Fibroblast of peridontal ligament (primary cell): Measurements from ENCODE around the gene ECEL1.
"Not testable (repeated sequence)": the region's sequence is repeated elsewhere in the genome, so short reads cannot be mapped to it uniquely, and the experiment has no call there.

ENCODE experiments used
- DNase-seq: peaks from one replicate; pipeline ENCODE4 v3.0.0-alpha.2; 2010; ENCODE audit errors: extremely low read depth

Gene ECEL1

DNA sequence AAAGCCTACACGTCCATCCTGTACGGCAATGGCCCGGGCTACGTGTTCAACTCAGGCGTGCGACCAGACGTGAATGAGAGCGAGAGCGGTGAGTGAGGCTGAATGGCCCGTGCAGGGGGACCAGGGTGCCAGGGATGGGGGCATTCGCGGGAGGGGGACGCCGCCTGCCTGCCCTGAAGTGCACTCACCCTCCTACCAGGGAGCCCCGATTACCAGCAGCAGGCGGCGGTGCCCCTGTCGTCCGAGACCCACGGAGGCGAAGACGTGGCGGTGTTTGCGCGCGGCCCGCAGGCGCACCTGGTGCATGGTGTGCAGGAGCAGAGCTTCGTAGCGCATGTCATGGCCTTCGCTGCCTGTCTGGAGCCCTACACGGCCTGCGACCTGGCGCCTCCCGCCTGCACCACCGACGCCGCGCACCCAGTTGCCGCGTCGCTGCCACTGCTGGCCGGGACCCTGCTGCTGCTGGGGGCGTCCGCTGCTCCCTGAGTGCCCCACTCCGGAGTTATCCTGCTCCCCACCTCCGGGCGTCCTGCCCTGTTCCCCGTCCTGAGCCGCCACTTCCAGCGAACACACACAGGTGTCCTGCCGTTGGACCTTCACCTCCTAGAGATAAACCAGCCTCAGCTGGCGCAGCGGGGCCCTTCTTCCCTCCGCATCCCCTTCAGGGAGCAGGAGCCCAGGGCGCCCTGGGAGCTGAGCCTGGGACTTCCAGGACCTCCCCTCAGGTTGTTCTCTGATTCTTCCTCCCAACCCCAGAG, 28.8 kb downstream of the ECEL1 start:
- no peak for DNase-seq

DNA sequence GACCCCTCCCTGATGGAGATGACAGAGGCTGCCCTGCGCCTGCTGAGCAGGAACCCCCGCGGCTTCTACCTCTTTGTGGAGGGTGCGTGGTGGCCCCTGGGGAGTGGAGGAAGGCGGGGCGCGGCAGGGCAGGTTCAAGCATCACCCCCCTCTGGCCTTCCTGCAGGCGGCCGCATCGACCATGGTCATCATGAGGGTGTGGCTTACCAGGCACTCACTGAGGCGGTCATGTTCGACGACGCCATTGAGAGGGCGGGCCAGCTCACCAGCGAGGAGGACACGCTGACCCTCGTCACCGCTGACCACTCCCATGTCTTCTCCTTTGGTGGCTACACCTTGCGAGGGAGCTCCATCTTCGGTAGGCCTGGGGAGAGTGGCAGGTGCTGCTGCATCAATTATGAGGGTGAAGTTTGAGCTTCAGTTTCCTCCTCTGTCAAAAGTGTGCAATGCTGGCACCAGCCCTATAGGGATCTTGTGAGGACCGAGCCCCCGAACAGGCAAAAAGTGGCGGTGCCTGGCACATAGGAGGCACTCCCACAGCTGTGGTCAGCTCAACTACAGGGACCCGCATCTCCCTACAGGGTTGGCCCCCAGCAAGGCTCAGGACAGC, 29.5 kb downstream of the ECEL1 start:
- DNase-seq, result no peak

DNA sequence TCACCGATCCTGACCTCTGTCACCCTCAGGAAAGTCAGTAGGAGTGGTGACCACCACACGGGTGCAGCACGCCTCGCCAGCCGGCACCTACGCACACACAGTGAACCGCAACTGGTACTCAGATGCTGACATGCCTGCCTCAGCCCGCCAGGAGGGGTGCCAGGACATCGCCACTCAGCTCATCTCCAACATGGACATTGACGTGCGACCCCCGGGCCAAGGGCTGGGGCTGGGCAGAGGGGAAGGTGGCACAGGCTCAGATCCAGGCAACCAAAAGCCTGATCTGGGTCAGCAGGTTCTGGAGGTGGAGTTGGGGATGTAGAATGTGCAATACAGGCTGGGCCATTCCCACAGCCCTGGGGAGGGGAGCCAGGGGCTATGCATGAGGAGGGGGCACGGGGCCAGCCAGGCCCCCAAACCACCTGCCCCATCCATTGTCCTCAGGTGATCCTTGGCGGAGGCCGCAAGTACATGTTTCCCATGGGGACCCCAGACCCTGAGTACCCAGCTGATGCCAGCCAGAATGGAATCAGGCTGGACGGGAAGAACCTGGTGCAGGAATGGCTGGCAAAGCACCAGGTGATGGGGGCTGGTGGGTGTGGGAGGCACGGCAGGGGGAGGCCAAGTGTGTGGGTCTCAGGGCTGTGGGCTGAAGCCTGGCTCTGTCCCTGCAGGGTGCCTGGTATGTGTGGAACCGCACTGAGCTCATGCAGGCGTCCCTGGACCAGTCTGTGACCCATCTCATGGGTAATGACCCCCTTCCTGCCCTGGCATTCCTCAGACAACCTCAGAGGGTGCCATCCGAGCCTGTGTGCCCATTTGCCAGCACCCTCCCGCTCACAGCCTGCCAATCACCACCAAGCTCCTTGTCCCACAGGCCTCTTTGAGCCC, 30.3 kb downstream of the ECEL1 start:
- DNase-seq, result no peak

DNA sequence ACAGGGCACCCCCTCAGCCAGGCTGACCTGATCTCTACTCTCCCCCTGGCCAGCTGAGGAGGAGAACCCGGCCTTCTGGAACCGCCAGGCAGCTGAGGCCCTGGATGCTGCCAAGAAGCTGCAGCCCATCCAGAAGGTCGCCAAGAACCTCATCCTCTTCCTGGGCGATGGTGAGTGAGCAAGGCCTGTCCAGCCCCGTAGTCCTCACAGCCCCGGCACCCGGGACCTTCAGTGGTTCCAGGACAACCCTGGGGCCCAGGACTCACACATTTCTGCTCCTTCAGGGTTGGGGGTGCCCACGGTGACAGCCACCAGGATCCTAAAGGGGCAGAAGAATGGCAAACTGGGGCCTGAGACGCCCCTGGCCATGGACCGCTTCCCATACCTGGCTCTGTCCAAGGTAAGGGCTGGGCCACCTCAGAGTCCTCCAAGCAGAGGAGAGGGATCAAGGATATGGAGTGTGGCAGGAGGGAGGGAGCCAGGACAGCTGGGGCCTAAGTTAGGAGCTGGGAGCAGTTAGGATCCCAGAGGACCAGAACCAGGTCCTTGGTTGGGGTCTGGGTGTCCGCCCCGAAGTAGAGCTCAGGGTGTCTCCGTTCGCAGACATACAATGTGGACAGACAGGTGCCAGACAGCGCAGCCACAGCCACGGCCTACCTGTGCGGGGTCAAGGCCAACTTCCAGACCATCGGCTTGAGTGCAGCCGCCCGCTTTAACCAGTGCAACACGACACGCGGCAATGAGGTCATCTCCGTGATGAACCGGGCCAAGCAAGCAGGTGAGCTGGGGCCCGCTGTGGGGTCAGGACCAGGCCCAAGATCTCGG, 31.1 kb downstream of the ECEL1 start:
- no peak for DNase-seq

DNA sequence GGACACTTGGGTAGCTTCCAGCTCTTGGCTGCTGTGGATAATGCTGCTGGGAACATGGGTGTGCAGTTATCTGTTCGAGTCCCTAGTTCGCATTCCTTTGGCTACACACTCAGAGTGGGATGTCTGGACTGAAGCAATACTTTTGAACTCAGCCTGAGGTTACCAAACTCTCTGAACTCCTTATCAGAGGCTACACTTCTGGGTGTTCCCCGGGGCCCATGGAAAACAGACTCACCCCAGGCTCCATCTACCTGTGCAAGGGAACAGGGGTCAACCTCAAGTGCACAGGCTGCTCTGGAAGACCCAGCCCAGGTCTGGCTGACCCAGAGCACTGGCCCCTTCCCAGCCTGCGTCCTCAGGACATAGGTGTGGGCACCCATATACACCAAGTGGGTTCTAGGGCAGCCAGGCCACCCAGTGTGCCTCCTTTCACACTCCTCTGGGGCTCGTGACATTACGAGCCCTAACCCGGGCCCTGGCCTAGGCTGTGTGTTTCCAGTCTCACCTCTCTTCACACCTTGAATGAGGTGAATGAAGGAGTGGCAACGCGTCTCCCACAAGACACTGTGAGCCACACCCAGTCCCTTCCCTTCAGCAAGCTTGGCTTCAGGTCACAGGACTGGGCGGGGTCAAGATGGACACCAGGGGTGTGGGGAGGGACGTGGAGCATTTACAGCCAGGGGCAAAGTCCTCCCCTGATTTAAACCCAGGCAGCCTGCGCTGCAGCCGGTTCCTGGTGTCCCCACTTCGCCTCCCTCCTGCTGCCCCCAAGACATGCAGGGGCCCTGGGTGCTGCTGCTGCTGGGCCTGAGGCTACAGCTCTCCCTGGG, 32.0 kb downstream of the ECEL1 start, which contains the start of gene ALPI:
Gene ALPI (plus strand): TSS at position 728 of the 830 bp plus-strand sequence. CDS start 47 bp downstream, at position 775.
- no peak for DNase-seq

DNA sequence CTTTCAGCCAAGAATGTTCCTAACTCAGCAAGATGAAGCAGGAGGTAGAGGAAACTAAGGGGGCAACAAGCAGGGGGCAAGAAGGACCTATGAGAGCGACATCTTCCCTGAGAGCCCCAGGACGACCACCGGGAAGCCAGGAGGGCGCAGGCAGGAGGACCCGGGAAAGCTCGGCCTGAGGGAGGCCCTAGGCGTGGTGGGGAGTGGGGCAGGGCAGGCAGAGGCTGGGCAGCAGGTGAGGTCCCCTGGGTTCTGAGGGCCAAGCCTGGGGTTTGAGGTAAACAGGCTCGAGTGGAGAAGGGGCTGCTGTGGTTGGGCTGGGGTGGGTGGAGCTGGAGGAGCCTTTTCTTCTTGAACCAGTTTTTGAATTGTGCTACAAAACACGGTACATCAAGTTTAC, 33.0 kb downstream of the ECEL1 start:
- DNase-seq, result no peak

DNA sequence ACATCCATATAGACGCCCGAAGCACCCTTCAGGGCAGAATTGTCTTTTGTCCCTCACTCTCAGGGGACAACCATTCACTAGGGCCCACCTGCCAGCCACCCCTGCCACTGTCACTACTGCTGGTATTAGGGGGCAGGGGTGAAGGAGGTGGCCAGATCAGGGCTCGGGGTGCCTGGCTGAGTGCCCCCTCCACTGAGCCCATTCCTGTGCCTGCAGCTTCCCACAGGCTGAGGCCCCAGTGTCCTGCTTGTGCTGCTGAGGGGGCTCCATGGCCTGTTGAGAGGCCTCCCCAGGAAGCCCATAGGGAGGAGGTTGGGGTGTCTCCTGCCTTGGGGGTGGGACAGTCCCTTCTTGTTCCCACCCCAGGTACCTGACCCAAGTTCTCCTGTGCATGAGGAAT, 36.0 kb downstream of the ECEL1 start:
- DNase-seq, result not testable (repeated sequence)

DNA sequence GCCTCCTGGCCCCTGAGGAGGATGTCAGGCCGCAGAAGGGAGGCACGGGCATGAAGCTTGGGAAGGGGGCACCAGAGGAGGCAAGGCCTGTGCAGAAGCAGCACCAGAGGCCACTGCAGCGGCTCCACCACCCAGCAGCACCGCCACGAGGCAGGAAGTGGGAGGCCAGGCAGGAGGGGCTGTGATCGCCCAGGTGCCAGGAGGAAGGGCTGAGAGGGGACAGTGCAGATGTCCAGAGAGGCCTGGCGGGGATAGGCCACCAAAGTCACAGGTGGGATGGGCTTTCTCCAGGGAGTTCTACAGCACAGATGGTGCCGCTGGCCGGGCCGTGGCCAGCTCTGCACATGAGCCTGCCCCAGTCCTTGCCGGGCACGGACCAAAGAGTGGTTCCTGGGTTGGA, 37.7 kb downstream of the ECEL1 start:
- DNase-seq, result no peak

DNA sequence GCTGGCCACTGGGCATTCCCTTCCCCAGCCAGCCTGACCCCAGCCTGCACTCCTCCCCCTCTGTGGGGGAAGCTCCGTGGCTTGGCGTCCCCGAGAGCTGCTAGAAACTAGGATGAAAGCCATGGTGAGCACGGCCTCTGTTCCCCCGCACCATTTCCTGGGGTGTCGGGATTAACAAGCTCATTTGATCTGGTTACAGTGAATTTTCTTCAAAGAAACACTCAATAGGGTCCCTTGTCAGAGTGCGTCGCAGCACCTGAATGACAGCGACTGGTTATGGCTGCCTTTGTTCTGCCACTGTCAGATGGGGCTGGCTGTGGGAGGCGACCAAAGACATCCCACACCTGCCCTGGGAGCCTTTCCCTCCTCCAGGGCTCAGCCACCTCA, 39.3 kb downstream of the ECEL1 start:
- DNase-seq, result no peak

DNA sequence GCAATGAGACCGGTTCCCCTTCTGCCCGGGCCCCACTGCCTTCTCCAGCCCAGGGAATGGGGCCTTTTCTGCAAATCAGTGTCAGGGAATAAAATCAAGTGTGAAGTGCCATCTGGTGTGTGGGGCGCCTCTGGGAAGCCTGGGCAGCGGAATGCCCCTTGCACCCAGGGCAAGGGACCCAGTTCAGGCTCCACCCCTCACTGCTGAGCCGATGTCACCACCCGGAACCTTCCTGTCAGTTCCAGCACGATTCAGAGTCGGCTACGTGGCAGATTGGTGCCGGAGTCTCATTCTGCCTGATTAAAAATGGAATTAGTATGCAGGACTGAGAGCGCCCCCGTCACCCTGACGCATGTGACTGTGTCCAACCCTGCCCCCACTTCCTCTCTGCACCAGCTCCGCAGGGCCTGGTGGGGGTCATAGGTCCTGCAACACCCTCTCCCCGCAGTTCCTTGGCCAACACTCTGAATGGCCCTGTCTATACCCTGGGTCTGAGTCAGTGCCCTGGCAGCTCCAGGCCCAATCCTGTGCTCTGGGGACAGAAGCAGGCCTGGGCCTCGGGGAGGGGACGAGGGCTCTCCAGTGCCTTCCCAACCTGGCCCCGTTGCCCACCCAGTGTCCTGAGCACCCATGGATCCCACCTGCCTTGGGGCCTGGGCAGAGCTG, 39.9 kb downstream of the ECEL1 start:
- DNase-seq, result no peak

DNA sequence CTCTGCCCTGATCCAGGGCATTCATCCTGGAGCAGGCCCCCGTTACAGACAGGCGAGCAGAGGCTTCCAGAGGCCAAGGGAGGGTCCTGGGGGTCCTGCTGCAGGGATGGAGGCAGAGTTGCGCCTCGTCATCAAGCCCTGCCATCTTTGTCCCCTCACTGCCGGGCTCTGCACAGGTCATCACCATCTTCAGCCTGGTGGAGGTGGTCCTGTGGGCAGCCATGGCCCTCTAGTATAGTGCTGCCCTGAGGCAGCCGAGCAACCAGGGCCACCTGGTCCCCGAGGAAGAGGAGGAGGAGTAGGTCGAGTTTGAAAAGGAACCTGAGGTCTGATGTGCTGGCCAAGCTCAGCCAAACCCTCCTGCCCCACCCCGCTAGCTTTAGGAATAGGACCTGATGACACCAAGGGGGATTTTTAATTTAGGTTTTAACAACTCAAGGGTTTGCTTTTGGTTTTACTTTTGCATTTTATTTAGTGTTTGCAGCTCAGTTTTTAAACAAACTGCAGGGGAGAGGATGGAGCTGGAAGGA, 40.5 kb downstream of the ECEL1 start:
- no peak for DNase-seq

DNA sequence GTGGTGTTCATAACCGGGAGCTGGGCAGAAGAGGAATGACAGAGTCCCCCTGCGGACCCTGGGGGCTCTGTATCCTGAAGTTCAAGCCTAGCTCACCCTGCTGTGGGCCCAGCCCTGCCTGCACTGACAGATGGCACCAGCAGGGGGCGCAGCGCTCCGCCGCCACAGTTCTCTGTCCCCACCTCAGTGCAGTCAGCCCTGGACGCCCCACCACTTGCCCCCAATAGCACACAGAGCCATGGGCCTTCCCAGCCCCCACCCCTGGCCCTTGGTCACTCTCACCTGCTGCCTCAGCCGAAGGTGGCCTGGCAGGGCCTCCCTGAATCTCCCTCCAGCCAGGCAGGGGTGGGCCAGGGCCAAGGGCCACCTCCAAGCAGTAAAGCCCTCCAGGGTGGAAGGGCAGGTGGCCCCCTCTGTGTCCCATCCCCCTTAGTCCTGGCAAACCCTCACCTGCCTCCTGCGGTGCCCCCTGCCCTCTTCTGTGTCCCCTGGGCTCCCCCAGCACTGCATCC, 41.3 kb downstream of the ECEL1 start:
- DNase-seq, result not testable (repeated sequence)

DNA sequence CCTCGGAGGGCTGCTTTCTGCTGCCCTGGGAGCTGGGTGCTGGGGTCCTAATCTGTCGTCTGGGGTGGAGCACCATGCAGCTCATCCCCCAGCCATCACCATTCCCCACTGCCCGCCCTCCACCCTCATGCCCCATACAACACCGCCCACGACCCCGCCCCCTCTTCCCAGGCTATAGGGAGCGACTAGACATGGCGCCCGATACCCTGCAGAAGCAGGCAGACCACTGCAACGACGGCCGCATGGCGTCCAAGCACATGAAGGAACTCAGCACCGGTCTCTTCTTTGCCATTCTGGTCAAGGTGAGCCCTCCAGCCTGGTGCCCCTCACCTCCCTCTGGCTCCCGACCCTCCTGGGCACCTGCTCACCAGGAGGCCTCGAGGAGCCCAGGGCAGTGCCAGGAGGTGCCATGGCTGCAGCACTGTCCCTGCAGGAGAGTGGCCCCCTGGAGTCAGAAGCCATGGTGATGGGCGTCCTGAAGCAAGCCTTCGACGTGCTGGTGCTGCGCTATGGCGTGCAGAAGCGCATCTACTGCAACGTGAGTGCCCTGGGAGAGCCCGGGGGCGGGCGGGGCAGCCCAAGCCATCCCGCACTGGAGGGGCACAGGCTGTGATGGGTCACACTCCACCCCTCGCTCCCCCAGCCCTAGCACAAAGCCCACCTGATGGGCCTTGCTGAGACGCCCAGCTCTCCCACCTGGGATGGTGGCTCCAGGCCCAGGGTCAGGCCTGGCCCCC, 42.3 kb downstream of the ECEL1 start:
- DNase-seq, result not testable (repeated sequence)

DNA sequence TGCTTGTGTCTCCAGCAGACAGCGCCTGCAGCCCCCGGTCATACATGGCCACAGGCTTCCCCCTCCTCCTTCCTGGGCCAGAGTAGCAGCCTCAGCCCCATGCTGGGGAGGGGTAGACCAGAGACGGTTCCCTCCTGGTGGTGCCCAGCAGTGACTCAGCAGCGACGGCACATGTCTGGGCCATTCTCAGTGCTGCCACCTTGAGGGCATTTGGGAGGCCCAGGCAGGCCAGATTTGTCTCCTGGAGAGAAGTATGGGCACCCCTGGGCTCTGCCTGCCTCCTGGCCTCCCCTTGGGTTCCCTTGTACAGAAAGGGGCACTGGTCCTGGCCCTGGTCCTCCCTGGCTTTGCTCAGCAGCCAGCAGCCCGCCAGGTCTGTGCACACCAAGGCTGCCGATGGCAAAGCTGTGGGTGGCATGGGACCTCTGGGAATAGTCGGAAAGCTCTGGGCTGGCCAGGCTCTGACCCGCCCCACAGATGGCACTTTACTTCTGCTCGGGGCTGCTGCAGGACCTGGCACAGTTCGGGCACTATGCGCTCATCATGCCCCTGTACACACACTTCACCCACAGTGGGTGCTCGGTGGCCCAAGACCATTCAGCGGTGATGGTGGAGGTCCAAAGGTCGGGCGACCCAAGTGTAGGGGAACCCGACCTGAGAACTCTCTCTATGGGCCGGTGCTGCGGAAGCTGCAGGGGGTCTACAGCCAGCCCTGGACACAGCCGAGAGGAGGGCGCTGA, 43.1 kb downstream of the ECEL1 start:
- DNase-seq, result peak; percentile 23

DNA sequence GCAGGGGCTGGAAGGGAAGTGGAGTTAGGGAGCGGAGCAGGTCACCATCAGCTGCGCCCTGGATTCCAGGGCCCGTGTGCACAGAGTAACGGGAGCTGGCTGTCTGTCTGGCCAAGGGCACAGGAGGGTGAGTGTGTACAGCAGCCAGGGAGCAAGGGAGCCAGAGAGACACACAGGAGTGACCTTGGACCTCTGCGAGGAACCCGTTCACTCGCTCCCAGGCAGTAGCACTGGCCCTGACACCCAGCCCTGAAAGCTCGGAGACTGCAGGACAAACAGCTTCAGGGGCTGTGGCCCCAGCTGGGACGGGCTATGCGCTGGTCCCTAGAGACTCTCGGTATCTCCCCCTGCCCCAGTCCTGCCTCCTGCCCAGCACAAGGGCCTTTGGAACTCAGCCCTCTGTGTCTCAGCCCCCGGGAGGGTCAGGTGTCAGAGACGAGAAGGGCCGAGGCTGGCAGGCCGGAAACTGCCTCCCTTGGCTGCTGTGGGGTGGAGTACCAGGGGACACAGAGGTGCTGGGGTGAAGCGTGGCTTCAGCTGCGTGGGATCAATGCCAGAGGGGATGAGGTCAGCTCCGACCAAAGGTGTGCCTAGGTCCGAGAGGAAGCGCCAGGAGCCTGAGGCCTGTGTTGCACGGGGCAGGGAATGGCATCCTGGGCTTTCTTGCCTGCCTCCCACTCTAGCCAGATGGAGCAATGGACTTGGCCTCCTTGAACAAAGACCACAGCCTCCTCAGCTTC, 43.8 kb downstream of the ECEL1 start:
- not testable (repeated sequence) for DNase-seq

DNA sequence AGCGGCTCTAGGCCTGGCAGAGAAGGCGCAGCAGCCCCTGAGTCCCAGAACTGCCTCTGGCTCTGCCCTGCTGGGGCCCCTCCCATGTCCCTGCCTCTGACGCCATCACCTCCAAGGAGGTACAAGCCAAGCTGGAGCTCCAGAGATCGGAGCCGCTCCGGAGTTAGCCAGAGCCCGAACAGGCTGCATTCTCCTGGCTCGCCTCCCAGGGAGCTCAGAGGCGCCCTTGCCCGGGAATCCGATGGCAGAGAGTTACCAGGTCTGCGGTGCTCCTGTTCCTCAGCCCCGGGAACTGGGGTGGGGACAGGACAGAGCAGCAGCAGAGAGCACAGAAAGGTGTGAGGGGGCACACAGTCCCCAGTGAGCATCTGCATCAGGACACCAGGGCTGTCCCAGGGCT, 44.6 kb downstream of the ECEL1 start:
- DNase-seq, result not testable (repeated sequence)

DNA sequence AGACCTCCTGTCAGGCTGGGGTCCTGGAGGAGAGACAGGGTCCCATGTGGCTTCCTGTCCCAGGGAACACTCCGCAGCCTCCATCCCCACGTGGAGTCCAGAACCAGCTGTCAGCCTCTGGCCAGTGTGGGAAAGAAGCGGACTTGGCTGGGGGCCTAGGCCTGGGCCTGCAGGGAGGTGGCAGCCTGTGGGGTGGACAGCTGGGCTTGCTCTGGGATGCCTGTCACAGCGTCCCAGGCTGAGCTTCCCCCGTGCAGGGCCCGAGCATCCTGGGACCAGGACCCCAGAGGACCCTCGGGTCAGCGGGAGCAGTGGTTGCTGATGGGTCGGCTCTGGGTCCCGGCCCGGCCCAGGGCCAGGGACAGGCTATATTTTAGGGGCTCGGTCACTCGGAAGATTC, 45.2 kb downstream of the ECEL1 start:
- DNase-seq, result not testable (repeated sequence)
